C4-2B (cell line): ENCODE results near the gene USP49.
"Not testable (repeated sequence)": the region's sequence is repeated elsewhere in the genome, so short reads cannot be mapped to it uniquely, and the experiment has no call there.

Source experiments
- H3K27ac ChIP-seq: fragments of 450-650 bp; 2 replicates; pipeline ENCODE4 v1.5.1; 2017
- ZFX ChIP-seq: fragments of 450-650 bp; IDR thresholded peaks from 2 replicates; pipeline ENCODE4 v1.6.1; 2017
- TF ChIP-seq, protein P1 (sequence below): fragments of 450-650 bp; conservative IDR thresholded peaks from 2 replicates; pipeline ENCODE4 v1.5.1; 2017; ENCODE audit warnings: mild to moderate bottlenecking

Gene USP49

GRCh38 chr6:41895300-41896233 is at the start of gene USP49:
USP49 (minus strand) TSS chr6:41895375; CDS start chr6:41806983, 88,392 bp downstream.
- H3K27ac ChIP-seq, result peak within 1 kb of the TSS; percentile 62
- TF ChIP-seq, protein P1, sequence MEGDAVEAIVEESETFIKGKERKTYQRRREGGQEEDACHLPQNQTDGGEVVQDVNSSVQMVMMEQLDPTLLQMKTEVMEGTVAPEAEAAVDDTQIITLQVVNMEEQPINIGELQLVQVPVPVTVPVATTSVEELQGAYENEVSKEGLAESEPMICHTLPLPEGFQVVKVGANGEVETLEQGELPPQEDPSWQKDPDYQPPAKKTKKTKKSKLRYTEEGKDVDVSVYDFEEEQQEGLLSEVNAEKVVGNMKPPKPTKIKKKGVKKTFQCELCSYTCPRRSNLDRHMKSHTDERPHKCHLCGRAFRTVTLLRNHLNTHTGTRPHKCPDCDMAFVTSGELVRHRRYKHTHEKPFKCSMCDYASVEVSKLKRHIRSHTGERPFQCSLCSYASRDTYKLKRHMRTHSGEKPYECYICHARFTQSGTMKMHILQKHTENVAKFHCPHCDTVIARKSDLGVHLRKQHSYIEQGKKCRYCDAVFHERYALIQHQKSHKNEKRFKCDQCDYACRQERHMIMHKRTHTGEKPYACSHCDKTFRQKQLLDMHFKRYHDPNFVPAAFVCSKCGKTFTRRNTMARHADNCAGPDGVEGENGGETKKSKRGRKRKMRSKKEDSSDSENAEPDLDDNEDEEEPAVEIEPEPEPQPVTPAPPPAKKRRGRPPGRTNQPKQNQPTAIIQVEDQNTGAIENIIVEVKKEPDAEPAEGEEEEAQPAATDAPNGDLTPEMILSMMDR, result no peak
- no peak for TF ChIP-seq ZFX

- no peak overlapping the region for H3K27ac ChIP-seq
Observed at GRCh38 chr6:41943456-41943855, 48.3 kb upstream of the USP49 start.

GRCh38 chr6:41942882-41943281 is 47.7 kb upstream of the USP49 start:
- not testable (repeated sequence) for H3K27ac ChIP-seq

More at GRCh38 chr6:41943456-41943855, 48.3 kb upstream of the USP49 start:
- TF ChIP-seq, protein P1, result no peak
- no peak for TF ChIP-seq ZFX

DNA sequence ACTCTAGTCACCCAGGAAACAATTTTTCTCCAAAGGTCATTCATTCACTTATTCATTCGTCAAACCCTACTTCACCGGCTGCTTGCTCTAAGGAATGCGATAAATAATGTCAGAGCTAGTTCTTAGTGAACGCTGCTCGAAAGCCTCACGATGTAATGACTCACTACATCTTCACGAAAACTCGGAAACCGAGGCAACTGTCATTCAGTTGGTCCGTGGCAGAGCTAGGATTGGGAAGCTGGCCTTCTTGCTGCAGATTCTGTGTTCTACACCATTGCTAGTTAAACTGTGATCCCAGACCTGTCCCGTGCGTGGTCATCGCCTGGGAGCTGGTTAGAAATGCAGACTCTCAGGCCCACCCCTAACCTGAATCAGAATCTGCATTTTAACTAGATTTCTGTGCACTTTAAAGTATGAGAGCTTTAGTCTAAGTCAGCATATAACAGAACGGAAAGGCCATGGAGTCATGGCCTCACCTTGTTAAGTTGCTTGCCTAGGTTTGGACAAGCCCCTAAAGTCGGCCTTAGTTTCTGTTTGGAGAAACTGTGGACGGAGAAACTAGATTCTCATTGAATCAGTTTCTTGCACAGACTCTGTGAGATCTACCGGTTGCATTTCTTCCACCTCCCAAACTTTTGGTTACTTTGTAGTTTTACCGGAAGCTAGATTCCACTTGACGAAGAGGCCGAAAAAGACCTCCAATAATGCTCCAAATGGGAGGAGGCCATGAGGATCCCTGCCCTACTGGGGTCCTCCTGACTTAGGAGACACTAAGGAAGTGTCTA is 47.1 kb upstream of the USP49 start:
- TF ChIP-seq, protein P1, result no peak
- TF ChIP-seq ZFX, result no peak
- H3K27ac ChIP-seq, result peak overlapping the region; percentile 76

DNA sequence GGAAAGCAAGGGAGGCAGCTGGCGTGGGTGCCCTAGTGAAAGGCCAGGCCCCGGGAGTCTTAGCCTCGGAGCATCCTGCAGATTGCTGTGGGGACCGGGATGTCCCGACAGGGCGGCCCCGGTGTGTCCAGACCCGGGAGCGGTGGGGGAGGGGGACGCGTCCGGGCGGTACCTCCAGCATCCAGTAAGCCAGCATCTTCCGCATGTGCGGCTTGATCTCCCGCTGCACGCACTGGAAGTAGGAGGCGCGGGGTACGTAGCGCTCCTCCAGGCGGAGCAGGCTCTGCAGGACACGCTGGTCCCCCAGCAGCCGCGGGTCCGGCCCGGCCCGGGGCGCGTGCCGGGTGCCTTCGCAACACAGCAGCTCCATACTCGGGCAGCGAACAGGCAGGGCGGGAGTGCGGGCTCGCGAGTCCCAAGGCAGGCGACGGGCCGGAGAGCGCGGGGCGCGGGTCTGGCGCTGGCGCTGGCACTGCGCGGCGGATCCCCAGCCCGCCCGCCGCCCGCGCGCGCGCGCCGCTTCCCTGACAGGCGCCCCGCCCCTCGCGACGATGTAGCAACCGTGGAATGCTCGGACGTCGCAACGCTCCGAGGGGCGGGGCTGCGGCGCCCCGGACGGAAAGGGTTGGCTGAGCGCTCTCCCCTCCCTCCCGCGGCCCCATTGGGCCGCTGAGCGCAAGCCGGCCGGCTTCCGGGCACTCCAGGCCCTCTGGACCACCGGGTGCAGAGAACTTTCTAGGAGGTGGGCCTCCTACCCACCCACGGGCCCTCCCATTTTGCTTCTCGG is 46.3 kb upstream of the USP49 start, which contains the start of gene CCND3:
Gene CCND3, minus strand, starts transcription at position 529 of the 787 bp plus-strand sequence. Its CDS starts 159 bp downstream, at position 370.
- TF ChIP-seq ZFX, result peak; percentile 34; the same call in 1 of the 2 replicates
- TF ChIP-seq, protein P1, result no peak
- peak within 1 kb of the TSS; percentile 76 for H3K27ac ChIP-seq

GRCh38 chr6:41940759-41941279 is 45.6 kb upstream of the USP49 start:
- TF ChIP-seq, protein P1, result no peak
- TF ChIP-seq ZFX, result no peak
- H3K27ac ChIP-seq, result peak overlapping the region; percentile 76
